AG08395 (cell line): ENCODE data around the gene HES7.
"Not testable (repeated sequence)": the region's sequence is repeated elsewhere in the genome, so short reads cannot be mapped to it uniquely, and the experiment has no call there.

Experiments
- DNase-seq: peaks from one replicate; pipeline ENCODE4 v3.0.0; 2012; ENCODE audit warnings: mixed read lengths, low spot score

The HES7 gene

DNA sequence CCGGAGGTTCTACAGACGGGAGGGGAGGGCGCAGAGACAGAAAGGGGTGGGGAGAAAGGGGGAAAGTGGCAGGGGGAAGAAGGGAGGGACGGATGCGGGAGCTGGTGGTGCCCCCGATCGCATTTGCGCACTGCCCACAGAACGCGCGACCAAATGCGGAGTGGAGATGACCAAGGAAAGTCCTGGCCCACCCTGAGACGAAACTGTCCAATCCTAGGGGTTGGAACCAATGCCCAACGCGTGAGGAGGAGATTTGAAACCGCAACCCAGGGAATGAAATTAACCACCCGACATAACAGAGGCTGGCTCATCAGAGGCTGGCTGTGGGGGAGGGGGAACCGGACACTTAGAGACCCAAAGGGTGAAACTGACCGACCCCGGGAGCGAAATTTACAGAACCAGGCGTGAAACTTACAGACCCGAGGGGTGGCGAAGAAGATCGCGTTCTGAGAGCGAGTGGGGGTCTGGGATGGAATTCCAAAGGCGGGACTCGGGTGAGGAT, 1.4 kb downstream of the HES7 start:
- DNase-seq, result peak; percentile 54

DNA sequence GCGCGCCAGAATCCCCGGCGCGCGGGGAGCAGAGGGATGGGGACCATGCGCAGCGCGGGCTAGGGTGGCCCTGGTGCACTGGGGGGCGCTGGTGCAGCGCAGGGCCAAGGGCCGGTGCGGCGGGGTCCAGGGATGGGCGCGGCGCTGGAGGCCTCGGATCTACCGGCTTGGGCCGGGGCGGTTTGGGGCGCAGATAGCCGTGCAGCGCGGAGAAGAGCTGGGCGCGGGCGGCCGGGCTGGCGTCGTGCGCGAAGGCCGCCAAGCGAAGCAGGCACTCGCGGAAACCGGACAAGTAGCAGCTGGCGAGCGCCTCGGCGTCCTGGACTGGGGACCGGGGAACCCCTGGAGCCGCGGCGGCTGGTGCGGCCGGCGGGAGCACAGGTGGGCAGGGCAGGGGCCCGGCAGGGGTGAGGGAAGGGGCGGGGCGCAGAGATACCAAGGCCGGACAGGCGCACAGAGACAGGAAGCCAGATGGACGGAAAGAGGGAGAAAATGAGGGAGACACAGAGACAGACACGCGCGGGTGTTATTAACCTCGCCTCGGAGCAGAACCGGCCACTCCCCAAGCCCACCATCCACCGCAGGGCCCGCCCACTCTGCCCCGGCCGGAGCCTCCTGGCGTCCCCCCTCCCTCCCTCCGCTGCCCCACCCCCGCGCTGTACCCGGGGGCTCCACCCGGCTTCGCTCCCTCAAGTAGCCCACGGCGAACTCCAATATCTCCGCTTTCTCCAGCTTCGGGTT, 2.1 kb downstream of the HES7 start:
- DNase-seq, result peak; percentile 38

DNA sequence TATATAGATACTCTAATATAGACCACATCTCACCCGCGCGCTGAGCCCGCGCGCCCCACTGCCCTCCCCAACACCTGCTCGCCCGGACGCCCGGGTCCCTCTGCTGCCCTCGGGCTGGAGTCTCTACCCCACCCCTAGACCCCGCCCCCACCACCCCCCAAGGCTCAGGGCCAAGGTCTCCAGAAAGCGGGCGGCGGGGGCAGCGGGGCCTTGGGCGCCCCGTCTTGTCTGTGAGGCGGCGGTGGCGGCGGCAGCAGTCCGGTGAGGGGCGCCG, 2.6 kb downstream of the HES7 start:
- no peak for DNase-seq

DNA sequence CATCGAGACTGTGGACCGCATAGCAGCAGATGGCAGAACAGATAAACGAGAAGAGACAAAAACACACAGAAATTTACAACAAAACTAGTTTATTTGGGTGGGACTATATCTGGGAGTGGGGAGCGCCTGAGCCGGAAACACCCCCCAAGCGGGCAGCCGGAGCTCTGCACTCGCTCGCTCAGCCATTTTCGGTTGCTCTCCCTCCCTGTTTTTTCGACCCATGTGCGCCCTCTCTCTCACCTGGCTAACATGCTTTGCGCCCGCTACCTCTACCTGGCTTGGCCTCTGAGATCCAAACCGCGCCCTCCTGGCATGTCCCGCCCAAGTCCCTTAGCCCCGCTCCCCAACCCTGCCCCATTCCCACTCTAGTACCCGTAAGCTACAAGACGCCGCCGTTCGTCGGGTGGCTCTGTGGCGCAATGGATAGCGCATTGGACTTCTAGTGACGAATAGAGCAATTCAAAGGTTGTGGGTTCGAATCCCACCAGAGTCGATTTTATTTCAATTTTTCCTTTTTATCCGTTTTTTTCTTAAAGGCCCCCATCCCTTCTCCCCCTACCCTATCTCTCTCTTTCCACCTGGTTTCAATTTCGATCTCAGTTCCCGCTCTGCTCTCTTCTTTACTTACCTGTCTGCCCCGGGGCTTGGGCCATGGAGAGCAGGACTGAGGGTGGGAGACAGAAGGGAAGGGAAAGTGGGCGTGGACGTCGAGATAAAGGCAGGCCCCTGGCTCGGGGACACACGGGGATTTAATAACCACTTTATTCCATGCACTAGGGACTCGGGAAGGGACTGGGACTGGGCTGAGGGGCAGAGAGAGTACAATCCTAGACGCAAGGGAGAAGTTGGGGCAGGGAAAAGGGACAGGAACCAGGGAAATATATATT, 3.1 kb downstream of the HES7 start:
- DNase-seq, result peak; percentile 57

DNA sequence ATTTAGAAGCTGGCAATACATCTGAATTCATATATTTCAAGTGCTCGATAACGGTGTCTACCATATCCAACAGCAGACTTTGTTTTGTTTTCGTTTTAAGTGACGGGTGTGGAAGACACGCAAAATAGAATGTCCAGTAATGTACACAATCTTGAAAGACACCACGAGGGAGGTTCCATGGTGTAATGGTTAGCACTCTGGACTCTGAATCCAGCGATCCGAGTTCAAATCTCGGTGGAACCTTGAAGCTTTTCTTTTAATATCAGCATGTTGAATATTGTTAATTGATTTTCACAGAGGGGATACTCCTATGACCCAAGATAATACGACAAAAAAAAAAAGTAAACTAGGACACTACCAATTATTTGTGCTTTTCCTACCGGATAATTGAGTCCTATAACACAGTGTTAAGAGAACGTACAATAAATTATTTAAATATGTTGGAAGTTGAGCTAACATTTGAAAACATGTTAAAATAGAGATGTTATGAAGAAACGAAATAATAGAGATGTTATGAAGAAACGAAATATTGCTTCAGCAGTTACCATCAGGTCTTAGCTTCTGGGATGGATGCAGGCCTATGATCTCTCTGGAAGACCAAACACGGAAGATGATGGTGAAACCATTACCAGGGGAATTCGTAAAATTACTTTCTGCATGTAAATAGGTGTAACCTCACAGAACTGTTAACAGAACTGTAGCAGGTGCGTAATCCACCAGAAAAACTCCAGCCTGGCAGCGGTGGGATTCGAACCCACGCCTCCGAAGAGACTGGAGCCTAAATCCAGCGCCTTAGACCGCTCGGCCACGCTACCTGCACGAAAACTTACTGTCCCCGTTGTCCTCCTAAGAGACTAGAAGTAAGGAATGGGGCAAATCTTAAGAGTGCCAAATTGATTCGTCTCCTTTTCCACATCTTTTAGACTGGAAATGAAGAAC, 4.1 kb downstream of the HES7 start:
- DNase-seq, result peak; percentile 56

DNA sequence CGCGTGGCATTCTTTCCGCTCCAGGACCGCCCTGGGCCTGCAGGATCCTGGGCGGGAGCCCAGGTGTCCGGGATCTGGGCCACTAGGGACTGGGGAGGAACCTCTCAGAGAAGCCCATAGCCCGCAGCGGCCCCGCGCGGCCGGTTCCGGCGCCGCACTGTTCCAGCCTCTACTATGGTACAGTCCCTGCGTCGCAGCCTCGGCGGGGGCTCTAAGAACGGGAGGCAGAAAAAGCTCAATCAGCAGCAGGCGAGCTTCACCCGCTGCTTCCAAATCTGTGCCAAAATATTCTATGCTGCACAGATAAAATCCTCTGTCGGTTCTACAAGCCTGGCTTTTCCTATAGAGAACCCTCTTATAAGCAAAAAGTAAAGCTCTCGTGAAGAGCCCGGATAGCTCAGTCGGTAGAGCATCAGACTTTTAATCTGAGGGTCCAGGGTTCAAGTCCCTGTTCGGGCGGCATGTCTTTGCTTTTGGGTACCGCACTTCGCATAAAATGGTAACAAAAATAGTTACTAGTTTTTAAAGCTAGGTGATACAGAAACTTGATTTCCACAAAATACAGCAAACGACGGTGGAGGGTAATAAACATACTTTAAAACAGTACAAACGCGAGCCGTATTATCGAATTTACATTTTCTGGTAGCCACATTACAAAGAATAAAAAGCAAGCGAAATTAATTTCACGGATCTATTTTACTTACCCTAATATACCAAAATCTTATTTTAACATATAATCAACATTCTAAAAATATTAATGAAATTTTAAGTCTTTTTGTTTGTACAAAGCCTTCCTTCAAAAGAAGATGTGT, 4.9 kb downstream of the HES7 start:
- peak; percentile 85 for DNase-seq

DNA sequence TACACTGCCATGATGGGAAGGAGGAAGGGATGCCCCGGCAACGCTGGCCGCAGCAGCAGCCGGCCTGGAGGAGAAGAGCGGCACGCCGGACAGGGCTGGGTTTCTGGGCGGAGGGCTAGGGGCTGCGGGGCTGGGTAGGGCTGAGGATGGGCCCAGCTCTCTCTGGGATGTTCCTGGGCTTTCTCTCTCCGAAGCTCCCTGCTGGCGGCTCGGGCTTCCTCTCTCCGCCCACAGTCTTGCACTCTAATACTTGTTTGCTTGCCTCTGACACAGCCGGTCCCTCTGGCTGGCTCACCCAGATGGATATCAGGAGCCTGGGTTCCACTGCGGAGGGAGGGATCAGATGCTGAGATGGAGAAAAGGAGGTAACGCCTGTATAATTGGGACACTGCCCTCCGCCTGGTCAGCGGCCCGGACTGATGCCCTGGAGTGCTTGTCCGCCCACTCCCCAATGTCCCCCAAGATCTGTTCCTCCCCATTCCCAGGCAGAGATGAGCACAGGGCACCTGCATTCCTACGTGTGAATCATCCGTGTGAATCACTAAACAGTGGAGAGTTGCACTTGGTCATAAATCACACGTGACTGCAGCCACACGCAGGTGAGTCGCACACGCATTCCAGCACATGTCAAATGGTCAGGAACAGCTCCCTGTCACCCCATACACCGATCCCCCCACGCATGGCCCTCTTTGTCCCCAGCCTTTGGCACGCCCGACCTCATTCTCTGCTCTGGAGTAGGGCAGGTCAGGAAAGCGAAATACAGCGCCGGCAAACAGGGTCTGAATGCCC, 5.7 kb downstream of the HES7 start, which contains the start of gene ALOXE3:
TSS of gene ALOXE3 (minus strand) at position 535 of the 789 bp plus-strand sequence. CDS start at position 11, 524 bp downstream.
- DNase-seq, result peak; percentile 68

DNA sequence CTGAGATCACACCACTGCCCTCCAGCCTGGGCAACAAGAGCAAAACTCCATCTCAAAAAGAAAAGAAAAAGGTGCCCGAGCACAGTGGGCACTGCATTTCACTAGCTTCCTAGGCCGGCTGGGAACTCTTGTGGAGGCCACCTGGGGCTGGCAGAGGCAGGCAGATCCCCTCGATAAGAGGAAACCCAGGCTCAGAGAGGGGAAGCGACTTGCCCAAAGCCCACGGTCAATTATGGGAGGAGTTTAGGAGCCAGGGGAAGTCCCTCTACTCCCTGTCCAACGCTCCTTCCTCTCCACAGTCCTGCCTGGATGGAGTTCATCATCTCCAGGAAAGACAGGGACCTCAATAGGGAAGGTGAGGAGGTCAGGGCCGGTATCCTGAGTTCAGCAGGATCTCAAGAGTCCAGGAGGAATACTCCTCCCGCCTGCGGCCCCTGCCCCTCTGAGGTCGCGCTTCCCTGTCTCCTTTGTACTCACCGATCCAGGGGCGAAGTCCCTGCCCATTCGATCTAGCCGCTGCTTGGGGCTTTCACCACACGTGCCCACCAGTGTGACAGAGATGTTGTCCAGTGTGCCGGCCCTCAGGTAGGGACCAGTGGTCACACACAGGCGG, 6.4 kb downstream of the HES7 start:
- no peak for DNase-seq

DNA sequence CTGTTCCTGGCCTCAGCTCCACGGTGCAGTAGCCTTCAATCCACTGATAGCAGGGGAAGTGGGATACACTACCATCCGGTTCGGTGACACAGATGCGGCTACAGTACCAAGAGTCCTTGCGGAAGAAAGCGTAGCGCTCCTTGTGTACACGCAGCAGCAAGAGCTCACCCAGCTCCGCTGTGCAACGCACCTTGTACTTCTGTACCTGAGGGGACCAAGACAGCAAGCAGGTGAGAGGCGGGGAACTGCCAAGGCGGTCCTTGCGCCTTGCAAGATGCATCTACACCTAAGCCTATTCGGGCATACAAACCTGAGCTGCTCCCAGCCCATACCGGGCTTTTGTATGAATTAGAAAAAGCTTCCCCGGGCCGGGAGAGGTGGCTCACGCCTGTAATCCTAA, 7.1 kb downstream of the HES7 start:
- no peak for DNase-seq

DNA sequence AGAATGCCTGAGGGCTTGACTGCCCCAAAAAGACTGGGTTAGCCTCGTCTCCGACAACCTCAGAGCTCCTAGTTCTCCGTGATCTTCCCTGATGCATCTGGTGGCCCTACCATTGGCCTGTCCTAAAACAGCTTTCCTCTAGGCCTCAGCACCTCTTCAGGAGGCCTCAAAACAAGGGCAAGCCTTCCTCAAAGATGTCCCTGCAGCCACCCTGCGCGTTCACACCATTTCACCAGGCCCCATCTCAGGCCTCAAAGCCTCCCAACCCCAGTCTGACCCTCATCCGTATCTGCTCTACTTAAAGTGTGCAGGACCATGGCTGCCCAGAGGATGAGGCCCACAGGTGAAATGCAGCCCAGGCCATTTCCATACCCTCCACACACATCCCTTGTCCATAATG, 13.0 kb downstream of the HES7 start:
- no peak for DNase-seq

DNA sequence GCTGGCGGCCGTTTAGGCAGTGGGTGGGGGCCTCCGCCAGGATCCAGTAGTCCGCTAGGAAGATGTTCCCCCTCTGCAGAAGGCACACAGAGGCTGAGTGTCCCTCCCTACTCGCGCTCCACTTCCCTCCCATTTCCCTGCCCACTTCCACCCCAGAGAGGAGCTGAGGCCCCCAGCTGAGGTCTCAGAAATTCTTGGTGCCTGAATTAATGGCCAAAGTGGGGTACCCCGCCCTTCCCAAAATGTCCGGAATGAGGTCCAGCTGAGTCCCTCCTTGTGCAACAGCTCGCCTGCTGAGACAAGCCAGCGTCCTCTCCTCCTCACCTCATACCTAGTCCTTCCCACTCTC, 13.5 kb downstream of the HES7 start:
- no peak for DNase-seq

DNA sequence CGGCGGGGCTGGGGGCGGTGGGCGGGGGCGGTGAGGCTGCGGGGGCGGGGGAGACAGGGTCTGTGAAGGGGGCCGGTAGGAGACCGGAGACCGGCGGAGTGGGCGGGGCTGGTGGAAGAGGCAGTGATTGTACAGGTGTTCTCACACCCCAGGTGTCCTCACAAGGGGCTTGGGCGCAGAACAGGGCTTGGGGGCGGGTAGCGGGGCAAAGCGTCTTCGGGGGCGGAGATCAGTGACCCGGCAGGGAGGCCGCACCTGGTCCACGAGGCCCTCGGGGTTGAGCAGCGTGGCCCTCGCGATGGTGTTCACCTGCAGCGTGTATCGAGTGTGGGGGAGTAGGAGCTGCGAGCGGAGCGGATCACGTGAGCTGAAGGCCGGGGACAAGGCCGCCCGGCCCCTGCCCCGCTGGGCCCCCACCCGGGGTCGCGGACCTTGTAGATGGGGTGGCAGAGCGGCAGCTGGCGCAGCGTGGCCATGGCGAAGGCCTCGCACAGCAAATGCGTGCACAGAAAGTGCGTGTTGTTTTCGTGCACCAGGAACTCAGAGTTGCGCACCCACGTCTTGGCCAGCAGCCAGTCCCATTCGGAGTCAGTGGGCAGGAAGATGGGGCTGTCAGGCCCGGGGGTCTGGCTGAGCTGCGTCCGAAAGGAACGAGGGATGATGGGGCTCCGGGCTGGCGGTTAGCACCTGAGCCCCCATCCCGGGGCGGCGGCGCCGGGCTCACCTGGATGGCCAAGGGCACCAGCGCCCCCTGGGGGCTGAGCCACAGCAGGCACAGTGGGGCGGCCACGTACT, 14.0 kb downstream of the HES7 start:
- peak; percentile 42 for DNase-seq

DNA sequence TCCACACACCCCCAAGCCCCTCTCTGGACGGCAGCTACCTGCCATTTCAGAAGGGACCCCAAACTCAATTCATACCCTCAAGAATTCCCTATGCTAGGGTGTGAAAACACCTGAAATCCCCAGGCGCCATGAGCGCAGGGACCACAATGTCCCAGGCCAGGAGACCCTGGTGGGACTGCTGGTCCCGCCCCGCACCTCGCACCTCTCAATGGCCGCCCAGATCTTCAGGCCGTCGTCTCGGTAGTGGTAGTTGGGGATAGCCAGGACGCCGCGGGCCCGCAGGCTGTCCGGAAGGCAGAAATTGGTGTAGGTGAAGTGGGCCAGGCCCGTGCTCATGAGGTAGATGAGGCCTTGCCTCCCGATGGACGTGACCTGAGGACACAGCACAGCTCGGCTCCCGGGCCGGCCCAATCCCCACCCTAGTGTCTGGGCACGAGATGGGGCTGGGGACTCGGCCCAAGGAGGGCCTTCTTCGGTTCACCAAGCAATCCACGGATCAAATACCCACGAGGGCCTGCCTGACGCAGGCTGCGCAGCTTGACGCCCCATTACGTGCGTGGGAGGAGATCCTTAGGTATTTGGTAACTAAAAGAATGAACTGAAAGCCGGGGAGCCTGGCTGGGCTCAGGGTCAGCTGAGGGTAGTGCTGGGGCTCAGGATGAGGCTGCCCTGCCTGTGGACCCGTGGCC, 14.8 kb downstream of the HES7 start:
- no peak for DNase-seq

DNA sequence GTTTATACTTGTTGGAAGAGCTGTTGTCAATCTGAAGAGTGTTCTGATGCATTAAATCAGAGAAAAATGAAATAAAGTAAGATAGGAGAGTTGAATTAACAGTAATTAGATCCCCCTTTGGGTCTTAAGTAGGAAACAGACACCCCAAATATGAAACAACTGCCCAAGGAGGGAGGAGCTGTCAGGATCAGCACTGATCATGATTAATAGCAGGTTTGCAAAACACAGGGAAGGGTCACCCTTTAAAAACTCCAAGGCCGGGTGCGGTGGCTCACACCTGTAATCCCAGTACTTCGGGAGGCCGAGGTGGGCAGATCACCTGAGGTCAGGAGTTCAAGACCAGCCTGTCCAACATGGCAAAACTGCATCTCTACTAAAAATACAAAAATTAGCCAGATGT, 16.9 kb downstream of the HES7 start:
- DNase-seq, result not testable (repeated sequence)

DNA sequence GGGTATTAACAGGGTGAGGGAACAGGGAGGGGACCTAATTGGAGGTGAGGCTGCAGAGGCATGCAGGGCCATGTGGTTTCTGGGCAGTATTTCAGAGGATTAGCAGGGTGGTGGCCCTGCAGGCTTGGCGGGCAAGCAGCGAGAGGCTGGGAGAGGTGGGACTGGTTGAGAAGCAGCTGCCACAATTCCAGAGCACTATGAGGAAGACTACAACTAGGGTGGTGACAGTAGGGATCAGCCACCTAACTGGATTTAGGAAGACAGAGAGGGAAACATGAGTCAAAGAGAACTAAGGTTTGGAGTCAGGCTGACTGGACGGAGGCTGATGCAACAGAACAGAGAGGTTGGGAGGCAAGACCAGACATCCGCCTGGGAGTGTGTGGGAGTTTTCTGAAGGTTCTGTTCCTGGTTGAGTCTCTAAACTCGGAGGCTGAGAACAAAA, 17.9 kb downstream of the HES7 start:
- DNase-seq, result no peak

DNA sequence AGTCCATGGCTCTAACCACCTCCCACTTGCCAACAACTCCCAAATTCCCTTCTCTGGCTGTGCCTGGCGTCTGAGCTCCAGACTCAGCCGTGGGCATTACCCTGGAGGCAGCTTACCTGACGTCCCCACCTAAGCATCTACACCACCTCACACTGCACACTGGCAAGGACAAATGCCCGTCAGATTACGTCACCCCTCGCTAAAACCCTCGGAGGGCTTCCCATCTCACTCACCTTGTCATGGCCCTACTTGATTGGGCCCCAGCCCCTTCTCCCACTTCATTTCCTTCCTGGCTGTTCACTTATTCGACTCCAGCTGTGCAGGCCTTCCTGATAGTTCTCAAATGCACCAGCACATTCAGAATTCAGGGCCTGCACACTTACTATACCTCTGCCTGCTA, 19.0 kb downstream of the HES7 start:
- DNase-seq, result no peak

DNA sequence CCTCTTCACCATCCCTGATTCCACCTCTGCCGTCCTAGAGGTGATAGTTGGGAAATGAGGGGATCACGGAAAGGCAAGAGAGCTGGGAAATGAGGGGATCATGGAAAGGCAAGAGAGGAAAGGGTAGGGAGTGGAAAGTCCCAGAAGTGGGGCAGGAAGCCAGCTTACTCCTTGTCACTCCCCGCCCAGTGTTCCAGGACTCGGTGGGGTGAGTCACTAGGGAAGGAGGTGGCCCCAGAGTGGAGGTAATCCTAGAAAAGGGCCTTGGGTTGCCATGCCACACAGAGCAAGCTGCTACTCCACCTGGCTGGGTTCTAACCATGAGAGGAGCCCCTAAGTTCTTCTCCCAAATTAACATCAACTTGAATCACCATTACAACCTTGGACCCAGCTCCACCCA, 20.4 kb downstream of the HES7 start:
- DNase-seq, result no peak

DNA sequence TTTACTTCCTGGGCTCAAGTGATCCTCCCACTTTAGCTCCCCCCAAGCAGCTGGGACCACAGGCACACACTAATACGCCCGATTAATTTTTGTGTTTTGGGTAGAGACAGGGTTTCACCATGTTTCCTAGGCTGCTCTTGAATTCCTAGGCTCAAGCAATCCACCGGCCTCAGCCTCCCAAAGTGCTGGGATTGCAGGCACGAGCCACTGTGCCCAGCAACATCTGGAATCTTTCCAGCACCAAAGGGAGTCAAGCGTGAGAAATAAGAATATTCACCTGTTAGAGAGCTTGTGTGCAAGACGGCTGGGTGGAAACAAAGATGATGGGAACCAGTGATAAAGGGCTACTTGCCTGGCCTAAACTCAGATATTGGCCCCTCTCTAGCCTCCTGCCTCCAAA, 22.2 kb downstream of the HES7 start:
- no peak for DNase-seq

DNA sequence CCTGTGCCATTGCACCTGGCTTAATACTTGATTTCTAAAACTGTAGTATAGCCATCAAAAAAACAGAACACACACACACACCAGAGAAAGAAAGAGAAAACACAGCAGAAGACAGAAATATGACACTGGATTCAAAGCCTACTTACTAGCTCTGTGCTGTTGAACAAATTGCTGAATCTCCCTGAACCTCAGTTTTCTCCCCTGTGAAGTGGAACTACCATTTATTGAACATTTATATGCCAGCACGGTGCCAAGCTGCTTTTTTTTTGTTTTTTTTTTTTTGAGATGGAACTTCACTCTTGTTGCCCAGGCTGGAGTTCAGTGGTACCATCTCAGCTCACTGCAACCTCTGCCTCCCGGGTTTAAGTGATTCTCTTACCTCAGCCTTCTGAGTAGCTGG, 23.1 kb downstream of the HES7 start:
- no peak for DNase-seq
